CD4-positive, alpha-beta T cell treated with Interleukin-17A for 4 hours (primary cell): ENCODE data around the gene GMDS.

Source experiments
- DNase-seq: peaks from one replicate; pipeline ENCODE4 v3.0.0-alpha.2; 2020; ENCODE audit warnings: mixed read lengths

GMDS gene

DNA sequence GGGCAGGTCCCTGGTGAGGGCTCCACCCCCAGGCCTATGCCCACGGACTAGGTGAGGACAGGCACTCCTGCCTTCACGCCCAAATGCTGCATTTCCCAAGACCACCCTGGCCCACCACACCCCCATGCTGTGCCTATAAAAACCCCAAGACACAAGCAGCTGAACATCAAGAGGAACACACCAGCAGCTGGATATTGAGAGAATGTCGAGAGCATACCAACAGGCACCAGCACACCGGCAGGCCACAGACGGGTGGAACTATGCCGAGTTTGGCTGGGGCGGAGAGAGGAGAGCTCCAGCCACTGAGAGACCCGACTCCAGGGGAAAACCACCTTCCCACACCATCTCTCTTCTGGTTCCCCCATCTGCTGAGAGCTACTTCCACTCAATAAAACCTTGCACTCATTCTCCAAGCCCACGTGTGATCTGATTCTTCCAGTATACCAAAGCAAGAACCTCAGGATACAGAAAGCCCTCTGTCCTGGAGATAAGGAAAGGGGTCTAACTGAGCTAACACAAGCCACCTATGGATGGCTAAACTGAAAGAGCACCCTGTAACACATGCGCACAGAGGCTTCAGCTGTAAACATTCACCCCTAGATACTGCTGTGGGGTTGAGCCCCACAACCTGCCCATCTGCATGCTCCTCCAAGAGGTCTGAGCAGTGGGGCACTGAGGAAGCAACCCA, 319.5 kb downstream of the GMDS start:
- DNase-seq, result no peak

DNA sequence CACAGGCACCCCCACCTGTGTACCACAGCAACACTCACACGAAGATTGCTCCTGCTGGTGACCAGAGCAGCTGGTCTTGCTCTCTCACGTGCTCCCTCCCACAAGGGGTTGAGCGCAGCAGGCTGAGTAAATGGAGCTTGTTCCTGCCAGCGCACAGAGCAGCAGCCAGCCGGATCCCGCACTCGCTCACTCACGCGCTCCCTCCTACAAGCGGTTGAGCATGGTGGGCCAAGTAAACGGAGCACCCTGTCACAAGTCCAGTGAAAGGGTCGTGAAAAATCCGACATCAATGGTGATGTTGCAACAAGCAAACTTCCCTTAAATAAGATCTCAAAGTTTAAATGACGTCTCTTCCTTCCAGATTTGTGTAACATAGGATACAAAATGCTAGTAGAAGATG, 322.0 kb downstream of the GMDS start:
- DNase-seq, result no peak

- no peak for DNase-seq
Observed at GRCh38 chr6:1917626-1918371, 327.6 kb downstream of the GMDS start.

GRCh38 chr6:1916334-1917070, 328.9 kb downstream of the GMDS start:
- no peak for DNase-seq

GRCh38 chr6:1915226-1915625, 330.2 kb downstream of the GMDS start:
- DNase-seq, result no peak

- no peak for DNase-seq
Observed at GRCh38 chr6:1913577-1913976, 331.8 kb downstream of the GMDS start.

DNA sequence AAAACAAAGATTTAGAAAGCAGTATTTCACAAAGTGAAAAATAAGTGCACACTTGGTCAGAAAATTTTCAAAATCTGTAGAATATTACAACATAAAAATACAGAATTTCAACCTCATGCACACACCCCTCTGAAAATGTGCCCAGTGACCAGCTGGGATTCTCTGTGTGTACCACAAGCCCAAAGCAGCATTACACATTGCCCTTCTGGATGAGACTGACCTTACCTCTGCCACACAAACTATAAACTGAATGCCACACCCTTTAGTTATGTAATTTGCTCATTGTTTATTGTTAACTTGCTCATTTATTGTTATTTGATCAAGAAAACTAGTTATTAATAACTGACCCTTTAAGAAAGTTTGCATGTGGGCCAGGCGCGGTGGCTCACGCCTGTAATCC, 332.7 kb downstream of the GMDS start:
- DNase-seq, result no peak

GRCh38 chr6:1911474-1911873, 333.9 kb downstream of the GMDS start:
- no peak for DNase-seq

DNA sequence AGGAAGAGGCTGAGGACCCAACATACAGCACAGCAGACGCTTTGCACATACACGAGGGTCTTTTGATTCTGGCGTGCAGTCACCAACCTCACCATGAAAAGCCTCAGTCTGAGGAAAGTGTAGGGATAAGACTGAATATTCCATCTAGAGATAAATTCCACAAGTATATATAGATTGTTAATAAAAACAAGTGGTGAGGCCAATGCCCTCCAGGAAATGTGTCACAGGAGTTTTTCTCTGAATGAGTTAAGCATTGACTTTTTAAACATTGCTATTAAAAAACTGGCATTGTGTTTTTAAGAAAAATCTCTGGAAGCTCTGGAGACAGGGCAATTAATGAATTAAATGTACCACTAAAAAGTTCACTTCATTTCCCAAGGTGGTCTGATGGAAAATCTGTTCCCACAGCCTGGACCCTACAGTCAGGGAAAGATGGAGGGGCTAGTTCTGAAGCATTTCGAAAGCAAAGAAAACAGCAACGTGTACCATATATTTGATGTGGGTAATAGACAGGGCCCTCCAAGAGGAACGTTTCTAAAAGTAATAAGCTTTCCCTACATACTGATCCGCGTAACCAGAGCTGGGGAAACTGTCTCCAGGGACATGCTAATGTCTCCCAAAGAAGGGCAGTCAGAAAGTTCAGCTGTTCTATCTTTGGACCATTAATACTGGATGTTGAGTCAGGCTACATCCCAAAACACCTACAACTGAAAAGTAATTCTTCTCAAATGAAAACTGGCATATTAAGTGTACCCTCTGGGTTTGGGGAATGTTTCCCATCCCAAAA, 334.6 kb downstream of the GMDS start:
- no peak for DNase-seq

GRCh38 chr6:1908784-1909183, 336.6 kb downstream of the GMDS start:
- DNase-seq, result no peak

DNA sequence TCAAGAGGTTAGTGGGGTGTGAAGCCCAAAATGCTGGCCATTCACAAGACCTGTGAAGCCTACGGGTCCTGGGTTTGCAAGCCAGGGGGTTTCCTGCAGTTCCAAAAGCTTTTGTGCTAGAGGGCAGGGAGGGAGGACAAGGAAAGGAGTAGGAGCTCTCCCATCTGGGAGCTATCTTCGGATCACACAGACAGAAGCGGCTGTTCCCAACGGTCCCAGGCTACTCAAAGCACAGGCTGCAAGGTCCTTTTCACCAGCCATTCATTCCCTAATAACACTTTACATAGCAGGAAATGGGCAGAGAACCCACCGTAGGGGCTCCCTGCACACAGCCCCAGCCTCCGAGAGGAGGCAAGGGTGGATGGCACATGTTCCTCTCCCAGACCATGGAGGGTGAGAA, 338.8 kb downstream of the GMDS start:
- no peak for DNase-seq

GRCh38 chr6:1906014-1906413, 339.4 kb downstream of the GMDS start:
- DNase-seq, result no peak

GRCh38 chr6:1904898-1905297, 340.5 kb downstream of the GMDS start:
- DNase-seq, result no peak

GRCh38 chr6:1904466-1904799, 341.0 kb downstream of the GMDS start:
- DNase-seq, result no peak

DNA sequence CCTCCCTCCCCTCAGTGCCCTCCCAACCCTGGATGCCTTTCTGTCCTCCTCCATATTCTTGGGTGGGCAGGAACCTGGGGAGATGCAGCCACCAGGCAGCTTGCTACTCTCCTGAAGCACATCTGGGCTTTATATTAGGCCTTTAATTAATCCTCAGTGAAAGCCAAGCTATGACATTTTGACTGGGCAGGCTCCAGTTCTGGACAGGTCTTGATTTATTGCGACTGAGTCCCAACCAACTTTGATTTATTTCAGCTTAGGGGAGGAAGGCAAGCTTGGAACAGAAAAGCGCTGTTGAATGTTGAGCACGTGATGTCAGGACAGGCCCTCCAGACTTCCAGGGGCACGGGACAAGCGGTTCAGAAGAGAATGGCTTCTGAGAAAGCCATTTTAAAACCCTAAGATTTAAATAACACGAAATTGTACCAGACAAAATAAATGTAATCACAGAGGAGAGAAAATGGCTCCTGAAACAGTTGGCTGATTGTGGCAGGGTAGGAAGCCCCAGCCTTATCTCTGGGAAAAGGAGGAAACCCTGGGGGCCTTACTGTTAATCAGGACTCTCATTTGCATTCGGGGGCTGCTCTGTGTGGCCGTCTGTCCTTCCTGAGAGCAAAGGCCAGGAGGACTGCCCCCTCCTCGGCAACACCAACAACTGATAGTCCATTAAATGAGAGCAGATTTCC, 341.5 kb downstream of the GMDS start:
- no peak for DNase-seq

GRCh38 chr6:1901556-1901955, 343.8 kb downstream of the GMDS start:
- no peak for DNase-seq

DNA sequence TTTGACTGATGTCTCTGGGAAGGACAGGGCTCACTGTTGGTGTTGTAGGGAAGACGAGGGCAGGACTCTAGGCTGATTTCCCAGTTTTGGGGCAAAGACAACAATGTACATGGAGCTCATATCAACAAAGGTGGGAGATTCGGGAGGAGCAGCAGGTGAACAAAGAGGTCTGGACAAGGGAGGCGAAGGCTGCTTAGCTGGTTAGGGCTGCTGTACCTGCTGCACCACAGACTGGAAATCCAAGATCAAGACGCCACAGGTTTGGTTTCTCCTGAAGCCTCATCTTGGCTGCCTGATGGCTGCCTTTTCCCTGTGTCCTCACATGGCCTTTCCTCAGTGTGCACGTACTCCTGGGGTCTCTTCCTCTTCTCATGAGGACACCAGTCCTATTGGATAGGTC, 348.5 kb downstream of the GMDS start:
- DNase-seq, result no peak

GRCh38 chr6:1895721-1896120, 349.7 kb downstream of the GMDS start:
- no peak for DNase-seq

DNA sequence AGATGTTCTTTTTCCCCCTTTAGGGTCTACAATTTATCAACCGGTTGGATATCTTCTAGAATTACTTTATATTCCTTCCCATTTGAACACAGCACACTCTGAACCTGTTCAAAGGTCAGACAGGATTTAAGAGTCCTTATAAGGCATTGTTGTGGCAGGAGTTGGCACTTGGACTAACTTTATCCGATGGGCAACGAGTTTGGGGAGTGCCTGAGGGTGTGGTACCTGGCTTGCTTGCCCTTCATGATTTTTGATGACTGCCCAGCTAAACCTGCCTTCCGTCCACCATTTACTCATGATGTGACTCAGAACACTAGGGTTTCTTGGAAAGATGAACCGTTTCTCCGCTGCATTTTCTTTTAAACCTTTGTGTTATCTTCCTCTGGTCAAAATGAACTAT, 350.5 kb downstream of the GMDS start:
- no peak for DNase-seq

DNA sequence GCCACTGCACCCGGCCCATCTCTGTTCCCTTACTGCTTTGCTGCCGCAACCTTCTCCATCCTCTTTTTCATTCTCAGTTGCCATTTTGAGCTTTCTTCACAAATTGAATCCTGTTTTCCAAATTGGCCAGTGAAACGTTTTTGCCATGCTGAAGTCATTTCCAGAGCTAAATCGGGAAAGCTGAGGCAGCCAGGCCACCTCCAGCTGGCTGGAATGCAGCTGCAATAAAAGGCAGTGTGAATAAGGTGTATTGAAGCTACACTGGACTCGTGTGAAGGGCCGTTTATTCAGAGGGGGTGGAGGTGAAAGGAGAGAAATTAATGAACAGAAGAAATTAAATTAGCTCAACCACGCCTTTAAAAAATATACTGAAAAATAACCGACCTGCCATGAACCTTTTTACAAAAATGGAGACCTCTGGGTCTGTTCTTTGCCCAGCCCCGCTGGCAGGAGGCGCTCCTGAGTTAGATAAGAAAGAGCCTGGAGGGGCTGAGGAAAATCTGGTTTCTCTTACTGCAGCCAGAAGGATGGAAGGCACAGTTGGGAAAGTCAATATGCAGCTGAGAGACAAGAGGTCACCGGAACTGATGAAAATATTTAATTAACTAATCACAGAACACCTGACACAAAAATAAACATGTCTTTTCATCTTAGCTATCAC, 351.8 kb downstream of the GMDS start:
- no peak for DNase-seq

- DNase-seq, result no peak
Observed at GRCh38 chr6:1892716-1893115, 352.7 kb downstream of the GMDS start.

DNA sequence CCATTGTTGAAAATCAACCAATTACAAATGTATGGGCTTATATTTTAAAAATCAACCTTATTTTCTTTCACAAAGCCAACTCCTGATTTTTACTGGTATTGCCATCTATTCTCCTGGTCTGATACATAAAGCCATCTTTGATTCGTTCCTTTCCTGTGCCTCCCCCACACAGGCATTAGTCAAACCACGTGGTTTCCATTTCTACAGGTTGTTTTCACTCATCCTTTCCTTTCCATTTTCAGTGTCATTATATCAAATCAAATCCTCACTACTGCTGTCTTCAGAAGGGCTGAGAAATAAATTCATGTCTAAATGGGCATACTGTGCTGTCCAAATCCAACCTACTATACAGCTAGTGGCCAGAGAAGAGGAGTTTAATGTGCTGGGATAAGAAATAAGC, 354.4 kb downstream of the GMDS start:
- DNase-seq, result no peak
